ENCODE results near the gene ANKMY1. TPM values are rescaled to one million over a fixed set of nuclear protein-coding genes. Genes with fewer than 3 reads are reported as not detected.

The ANKMY1 gene
- total RNA-seq, 1 experiment from 2014 or later: 30.8 TPM

DNA sequence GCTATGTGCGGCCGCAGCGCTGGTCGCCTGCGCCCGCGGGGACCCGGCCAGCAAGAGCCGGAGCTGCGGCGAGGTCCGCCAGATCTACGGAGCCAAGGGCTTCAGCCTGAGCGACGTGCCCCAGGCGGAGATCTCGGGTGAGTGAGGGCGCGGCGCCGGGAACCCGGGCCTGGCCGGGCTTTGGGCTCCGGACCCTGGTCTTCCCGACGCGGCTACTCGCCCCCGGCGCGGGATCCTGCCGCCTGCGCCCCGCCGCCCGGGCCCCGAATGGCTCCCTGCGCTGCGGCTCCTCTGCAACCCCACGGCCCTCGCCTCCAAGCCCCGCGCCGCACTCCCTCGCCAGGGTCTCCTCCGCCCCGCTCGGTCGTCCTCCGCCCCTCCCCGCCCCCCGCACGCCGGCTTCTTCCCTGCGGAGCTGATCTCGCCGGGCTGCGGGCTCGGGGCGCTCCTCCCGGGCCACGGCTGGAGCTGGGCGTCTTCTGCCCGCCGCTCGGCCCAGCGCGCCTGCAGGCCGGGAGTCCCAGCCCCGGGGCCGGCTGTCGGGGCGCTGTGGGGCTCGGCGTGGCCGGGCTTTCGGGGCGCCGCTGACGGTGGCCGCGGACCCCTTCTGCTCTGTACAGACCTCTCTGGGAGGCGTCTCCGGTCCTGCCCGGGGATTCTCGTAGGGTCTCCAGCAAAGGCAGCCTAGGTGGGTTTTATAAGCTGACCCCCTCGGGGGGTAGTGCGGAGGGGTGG lies 121.7 kb downstream of the ANKMY1 start:
- no peaks in the 10 kb centered on the region for H4K20me1 ChIP-seq (ENCODE audit: insufficient read depth, low read depth, low read length)
- peak overlapping the region; percentile 55 for H3K9ac ChIP-seq (ENCODE audit: low read length)
- H3K79me2 ChIP-seq (ENCODE audit: low read length): no peaks in the 10 kb centered on the region
- H3K27me3 ChIP-seq (ENCODE audit: low read length): no peaks in the 10 kb centered on the region
- no peaks in the 10 kb centered on the region for H3K9me2 ChIP-seq (replicated peaks; ENCODE audit: insufficient read depth, low read length)
- no peaks in the 10 kb centered on the region for H3K36me3 ChIP-seq (ENCODE audit: insufficient read depth, low read length)
- peak overlapping the region; percentile 38 for H3K4me2 ChIP-seq (ENCODE audit: low read depth, low read length, poor library complexity, severe bottlenecking)
- no peak for DNase-seq
- peaks cover 9% of the 10 kb centered on the region for H3K4me1 ChIP-seq (ENCODE audit: low read length)
- H3K27ac ChIP-seq (ENCODE audit: low read length): no peak overlapping the region
- no peaks in the 10 kb centered on the region for H3K9me3 ChIP-seq (ENCODE audit: low read length)
- no peak overlapping the region for H2AFZ ChIP-seq (ENCODE audit: low read length)
- H3K4me3 ChIP-seq (ENCODE audit: low read length): peak overlapping the region; percentile 40; the same call in 1 of the 2 replicates

DNA sequence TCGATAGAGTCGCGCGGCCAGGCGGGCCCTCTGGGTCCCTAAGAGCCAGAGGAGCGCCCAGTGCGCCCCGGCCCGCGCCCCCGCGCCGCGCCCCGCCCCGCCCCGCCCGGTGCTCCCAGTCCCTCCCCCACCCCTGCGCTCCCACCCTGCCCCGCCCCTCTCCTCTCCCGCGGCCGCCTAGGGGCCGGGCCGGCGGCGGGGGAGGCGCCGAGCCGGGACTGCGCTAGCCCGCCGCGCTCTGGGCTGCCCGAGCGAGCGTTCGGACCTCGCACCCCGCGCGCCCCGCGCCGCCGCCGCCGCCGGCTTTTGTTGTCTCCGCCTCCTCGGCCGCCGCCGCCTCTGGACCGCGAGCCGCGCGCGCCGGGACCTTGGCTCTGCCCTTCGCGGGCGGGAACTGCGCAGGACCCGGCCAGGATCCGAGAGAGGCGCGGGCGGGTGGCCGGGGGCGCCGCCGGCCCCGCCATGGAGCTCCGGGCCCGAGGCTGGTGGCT lies 122.3 kb downstream of the ANKMY1 start, which contains the start of gene GPC1:
Gene GPC1 (plus strand): TSS at position 207 of the 491 bp plus-strand sequence. CDS start 256 bp downstream, at position 463.
- Histone ChIP-seq H3K27ac (ENCODE audit: low read length) (no peak within 1 kb of the TSS), H4K20me1 (ENCODE audit: insufficient read depth, low read depth, low read length) (no peaks in the 10 kb centered on the region), H3K4me2 (ENCODE audit: low read depth, low read length, poor library complexity, severe bottlenecking) (peak within 1 kb of the TSS; percentile 99), H3K36me3 (ENCODE audit: insufficient read depth, low read length) (no peaks in the 10 kb centered on the region), H3K4me1 (ENCODE audit: low read length) (peaks cover 9% of the 10 kb centered on the region), H3K9me2 (replicated peaks; ENCODE audit: insufficient read depth, low read length) (no peaks in the 10 kb centered on the region), H2AFZ (ENCODE audit: low read length) (peak within 1 kb of the TSS; percentile 95), H3K9ac (ENCODE audit: low read length) (peak within 1 kb of the TSS; percentile 82), H3K4me3 (ENCODE audit: low read length) (peak within 1 kb of the TSS; percentile 81), H3K9me3 (ENCODE audit: low read length) (no peaks in the 10 kb centered on the region), H3K79me2 (ENCODE audit: low read length) (no peaks in the 10 kb centered on the region), H3K27me3 (ENCODE audit: low read length) (no peaks in the 10 kb centered on the region)
- peak; percentile 85 for DNase-seq

DNA sequence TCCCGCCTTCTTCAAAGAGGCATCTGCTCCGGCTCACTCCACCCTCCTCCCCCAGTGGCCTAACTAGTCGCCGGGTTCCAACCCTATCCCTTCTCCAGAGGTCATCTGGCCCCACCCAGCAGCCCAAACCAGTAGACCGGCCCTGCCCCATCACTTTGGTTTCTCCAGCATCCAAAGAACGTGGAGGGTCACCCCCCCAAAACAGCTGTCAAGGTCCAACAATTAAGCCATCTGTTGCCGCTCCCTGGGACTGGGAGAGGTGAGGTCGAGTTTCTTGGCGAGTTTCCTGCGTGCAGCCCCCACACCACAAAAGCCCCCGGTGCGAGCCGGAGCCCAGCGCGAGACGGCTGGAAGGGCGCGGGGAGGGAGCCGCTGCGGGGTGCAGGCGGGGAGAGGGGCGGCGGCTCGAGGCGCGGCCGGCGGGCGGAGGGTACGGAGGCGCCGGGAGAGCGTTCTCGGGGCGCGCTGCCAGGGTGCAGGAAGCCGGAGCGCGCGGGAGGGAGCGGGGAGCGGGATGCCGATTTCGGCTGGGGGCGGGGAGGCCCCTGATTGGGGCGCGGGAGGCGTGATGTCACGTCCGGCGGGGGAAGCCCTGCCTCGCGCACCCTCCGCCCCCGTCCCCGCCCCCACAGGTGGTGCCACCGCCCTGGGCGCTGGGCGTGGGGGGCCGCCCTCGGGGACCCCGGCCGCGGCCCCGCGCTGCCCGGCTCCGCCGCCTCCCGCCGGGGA lies 122.9 kb downstream of the ANKMY1 start:
- H4K20me1 ChIP-seq (ENCODE audit: insufficient read depth, low read depth, low read length): no peaks in the 10 kb centered on the region
- no peaks in the 10 kb centered on the region for H3K9me3 ChIP-seq (ENCODE audit: low read length)
- H3K36me3 ChIP-seq (ENCODE audit: insufficient read depth, low read length): no peaks in the 10 kb centered on the region
- H3K9me2 ChIP-seq (replicated peaks; ENCODE audit: insufficient read depth, low read length): no peaks in the 10 kb centered on the region
- peak overlapping the region; percentile 82 for H3K9ac ChIP-seq (ENCODE audit: low read length)
- peak overlapping the region; percentile 81 for H3K4me3 ChIP-seq (ENCODE audit: low read length)
- H2AFZ ChIP-seq (ENCODE audit: low read length): peak overlapping the region; percentile 95
- H3K27me3 ChIP-seq (ENCODE audit: low read length): no peaks in the 10 kb centered on the region
- H3K27ac ChIP-seq (ENCODE audit: low read length): no peak overlapping the region
- peak; percentile 97 for DNase-seq
- H3K4me2 ChIP-seq (ENCODE audit: low read depth, low read length, poor library complexity, severe bottlenecking): peak overlapping the region; percentile 99
- no peaks in the 10 kb centered on the region for H3K79me2 ChIP-seq (ENCODE audit: low read length)
- peaks cover 9% of the 10 kb centered on the region for H3K4me1 ChIP-seq (ENCODE audit: low read length)

DNA sequence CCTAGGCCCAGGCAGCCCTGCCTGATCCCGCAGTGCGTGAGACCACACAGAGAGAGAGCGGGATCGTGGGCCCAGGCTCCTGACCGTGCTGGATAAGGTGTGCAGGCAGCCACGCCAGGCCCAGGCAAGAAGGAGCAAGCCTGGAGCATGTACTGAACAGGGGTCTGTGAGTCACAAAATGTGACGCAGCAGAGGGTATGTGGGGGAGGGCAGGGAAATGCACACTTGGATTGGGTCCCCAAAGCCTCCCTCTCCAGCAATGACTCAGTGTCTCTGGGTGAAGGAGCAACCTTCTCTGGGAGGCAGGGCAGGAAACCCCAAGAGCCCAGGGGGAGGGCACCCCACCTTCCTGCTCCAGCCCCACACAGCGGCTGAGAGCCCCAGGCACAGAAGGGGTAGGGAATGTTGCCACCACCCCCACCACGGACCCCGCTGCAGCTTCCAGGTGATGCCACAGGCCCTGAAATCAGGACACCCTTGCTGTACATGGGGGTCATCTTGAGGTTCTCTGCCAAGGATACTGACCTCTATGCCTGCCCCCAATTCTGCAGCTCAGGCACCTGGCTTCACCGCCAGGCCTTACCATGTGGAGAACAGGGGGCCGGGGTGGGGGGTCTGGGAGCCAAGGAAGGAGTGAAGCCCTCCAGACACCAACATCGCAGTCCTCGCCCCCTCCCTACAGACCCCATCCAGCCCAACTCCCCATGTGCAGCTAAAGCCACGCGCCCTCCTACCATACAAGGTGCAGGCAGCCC lies 123.6 kb downstream of the ANKMY1 start:
- Histone ChIP-seq H3K79me2 (ENCODE audit: low read length) (no peaks in the 10 kb centered on the region), H3K36me3 (ENCODE audit: insufficient read depth, low read length) (no peaks in the 10 kb centered on the region), H4K20me1 (ENCODE audit: insufficient read depth, low read depth, low read length) (no peaks in the 10 kb centered on the region), H3K4me3 (ENCODE audit: low read length) (peak overlapping the region; percentile 81), H3K9ac (ENCODE audit: low read length) (peak overlapping the region; percentile 82), H3K27ac (ENCODE audit: low read length) (no peak overlapping the region), H3K4me1 (ENCODE audit: low read length) (peaks cover 13% of the 10 kb centered on the region), H3K27me3 (ENCODE audit: low read length) (no peaks in the 10 kb centered on the region; the same call in 1 of the 2 replicates), H3K9me3 (ENCODE audit: low read length) (no peaks in the 10 kb centered on the region), H3K4me2 (ENCODE audit: low read depth, low read length, poor library complexity, severe bottlenecking) (peak overlapping the region; percentile 99), H3K9me2 (replicated peaks; ENCODE audit: insufficient read depth, low read length) (no peaks in the 10 kb centered on the region), H2AFZ (ENCODE audit: low read length) (no peak overlapping the region; the same call in 1 of the 2 replicates)
- DNase-seq: no peak

DNA sequence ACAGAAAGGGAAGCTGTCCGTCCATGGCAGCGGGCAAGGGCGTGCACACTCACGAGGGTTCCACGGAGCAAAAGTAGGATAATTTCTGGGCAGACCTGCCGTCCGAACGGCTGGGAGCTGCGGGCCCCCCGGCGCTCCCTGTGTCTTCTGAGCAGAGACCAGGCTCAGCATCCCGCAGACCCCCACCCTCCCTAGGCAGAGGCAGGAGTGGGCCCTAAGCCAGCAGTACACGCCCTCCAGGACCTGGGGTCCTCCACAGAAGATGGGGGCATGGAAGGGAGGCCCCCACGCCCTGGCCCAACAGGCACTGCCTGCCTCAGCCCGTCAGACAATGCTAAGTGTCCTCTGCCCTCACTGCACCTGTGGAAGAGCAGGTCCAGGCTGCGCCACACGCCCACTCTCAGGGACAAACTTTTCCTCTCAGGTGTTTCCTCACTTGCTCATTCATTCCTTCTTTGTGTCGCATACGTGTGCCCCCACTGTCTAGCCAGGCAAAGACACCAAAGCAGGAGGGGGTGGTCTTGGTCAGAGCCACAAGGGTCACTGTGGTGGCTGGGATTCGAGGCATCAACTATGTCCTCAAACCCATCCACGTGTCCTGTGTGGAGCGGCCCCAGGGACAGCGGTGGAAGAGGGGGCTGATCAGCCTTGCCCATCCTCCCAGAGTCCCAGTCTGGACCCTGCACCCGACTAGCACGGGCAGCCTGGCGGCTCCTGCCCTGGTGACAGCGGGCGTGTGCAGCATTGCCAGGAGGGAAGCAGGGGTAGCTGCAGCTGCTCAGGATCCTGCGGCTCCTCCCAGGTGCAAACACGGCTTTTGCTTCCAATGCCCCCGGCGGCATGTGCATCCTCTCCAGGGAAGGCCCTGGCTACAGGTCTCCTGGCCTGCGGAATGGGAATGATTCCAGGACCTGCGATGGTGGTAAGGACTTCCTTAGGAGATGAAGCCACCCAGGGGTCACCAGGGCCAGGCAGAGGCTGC lies 124.7 kb downstream of the ANKMY1 start:
- H3K9me2 ChIP-seq (replicated peaks; ENCODE audit: insufficient read depth, low read length): no peaks in the 10 kb centered on the region
- no peak for DNase-seq
- H3K27ac ChIP-seq (ENCODE audit: low read length): no peak overlapping the region
- H3K79me2 ChIP-seq (ENCODE audit: low read length): no peaks in the 10 kb centered on the region
- no peaks in the 10 kb centered on the region for H4K20me1 ChIP-seq (ENCODE audit: insufficient read depth, low read depth, low read length)
- H2AFZ ChIP-seq (ENCODE audit: low read length): no peak overlapping the region
- H3K9ac ChIP-seq (ENCODE audit: low read length): no peak overlapping the region
- H3K4me1 ChIP-seq (ENCODE audit: low read length): peaks cover 23% of the 10 kb centered on the region
- H3K27me3 ChIP-seq (ENCODE audit: low read length): no peaks in the 10 kb centered on the region; the same call in 1 of the 2 replicates
- no peaks in the 10 kb centered on the region for H3K36me3 ChIP-seq (ENCODE audit: insufficient read depth, low read length)
- no peak overlapping the region for H3K4me3 ChIP-seq (ENCODE audit: low read length)
- no peaks in the 10 kb centered on the region for H3K9me3 ChIP-seq (ENCODE audit: low read length)
- H3K4me2 ChIP-seq (ENCODE audit: low read depth, low read length, poor library complexity, severe bottlenecking): no peak overlapping the region

DNA sequence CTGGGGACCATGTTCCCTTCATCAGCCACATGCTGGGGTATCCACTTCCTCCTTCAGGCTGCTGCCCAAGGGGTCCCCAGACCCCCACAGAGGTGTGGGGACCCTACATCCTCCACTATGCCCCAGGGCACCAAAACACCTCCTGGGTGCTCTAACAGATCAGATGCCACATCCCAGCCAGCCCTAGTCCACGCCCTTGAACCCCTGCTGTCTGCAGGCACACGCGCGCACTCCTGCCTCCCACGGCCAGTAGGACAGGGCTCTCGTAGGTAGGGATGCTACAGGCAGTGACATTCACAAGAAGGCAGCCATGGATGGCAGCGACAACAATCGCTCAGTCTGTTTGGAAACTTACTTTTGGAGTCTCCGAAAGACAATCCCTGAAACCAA lies 125.4 kb downstream of the ANKMY1 start:
- H3K27me3 ChIP-seq (ENCODE audit: low read length): no peaks in the 10 kb centered on the region; the same call in 1 of the 2 replicates
- no peaks in the 10 kb centered on the region for H3K36me3 ChIP-seq (ENCODE audit: insufficient read depth, low read length)
- no peak overlapping the region for H3K27ac ChIP-seq (ENCODE audit: low read length)
- no peaks in the 10 kb centered on the region for H3K9me3 ChIP-seq (ENCODE audit: low read length)
- H3K9ac ChIP-seq (ENCODE audit: low read length): no peak overlapping the region
- H3K79me2 ChIP-seq (ENCODE audit: low read length): no peaks in the 10 kb centered on the region
- no peaks in the 10 kb centered on the region for H4K20me1 ChIP-seq (ENCODE audit: insufficient read depth, low read depth, low read length)
- no peak overlapping the region for H3K4me3 ChIP-seq (ENCODE audit: low read length)
- H2AFZ ChIP-seq (ENCODE audit: low read length): no peak overlapping the region
- no peak for DNase-seq
- peaks cover 30% of the 10 kb centered on the region for H3K4me1 ChIP-seq (ENCODE audit: low read length)
- H3K9me2 ChIP-seq (replicated peaks; ENCODE audit: insufficient read depth, low read length): no peaks in the 10 kb centered on the region
- no peak overlapping the region for H3K4me2 ChIP-seq (ENCODE audit: low read depth, low read length, poor library complexity, severe bottlenecking)

DNA sequence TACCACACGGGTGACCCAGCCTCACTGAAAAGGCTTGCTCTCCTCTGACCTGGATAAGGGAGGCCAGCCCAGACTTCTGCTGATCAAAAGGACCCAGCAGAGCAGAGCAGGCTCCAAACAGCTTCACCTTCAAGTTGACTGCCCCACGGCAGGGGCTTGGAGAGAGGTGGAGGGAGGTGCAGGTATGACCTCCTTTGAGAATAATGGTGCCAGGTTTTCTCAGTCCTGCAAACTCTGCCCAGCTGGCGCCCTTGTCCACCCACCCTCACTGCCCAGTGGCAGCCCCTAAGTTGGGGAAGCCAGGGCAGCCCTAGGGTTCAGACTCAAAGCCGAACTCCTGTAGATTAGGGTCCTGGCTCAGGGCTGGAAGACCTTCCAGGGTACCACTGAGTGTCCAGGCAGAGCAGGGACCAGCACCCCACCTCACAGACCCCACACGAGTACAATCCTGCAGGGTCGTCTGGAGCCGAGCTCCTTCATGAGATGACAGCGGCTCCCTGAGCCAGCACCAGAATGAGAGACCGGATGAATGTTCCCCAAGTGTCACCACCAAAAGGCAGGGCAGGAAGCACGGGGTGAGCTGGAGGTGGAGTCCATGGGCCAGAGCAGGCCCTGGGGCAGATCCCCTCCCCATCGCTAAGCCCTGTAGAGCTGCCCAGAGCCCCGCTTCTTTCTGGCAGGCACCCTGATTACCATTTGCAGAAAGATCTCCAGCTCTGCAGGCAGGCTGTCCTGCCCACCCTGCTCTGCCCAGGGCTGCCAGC lies 125.9 kb downstream of the ANKMY1 start:
- Histone ChIP-seq H3K79me2 (ENCODE audit: low read length) (no peaks in the 10 kb centered on the region), H4K20me1 (ENCODE audit: insufficient read depth, low read depth, low read length) (no peaks in the 10 kb centered on the region), H3K9ac (ENCODE audit: low read length) (no peak overlapping the region), H3K4me1 (ENCODE audit: low read length) (peaks cover 36% of the 10 kb centered on the region), H3K4me3 (ENCODE audit: low read length) (no peak overlapping the region), H3K27ac (ENCODE audit: low read length) (no peak overlapping the region), H3K9me2 (replicated peaks; ENCODE audit: insufficient read depth, low read length) (no peaks in the 10 kb centered on the region), H3K9me3 (ENCODE audit: low read length) (no peaks in the 10 kb centered on the region), H3K4me2 (ENCODE audit: low read depth, low read length, poor library complexity, severe bottlenecking) (no peak overlapping the region), H3K27me3 (ENCODE audit: low read length) (no peaks in the 10 kb centered on the region; the same call in 1 of the 2 replicates), H3K36me3 (ENCODE audit: insufficient read depth, low read length) (no peaks in the 10 kb centered on the region), H2AFZ (ENCODE audit: low read length) (no peak overlapping the region)
- DNase-seq: no peak

Measured in Karpas-422 (cell line).